Pulmonary artery endothelial cell (primary cell): Measurements from ENCODE around the gene PRKD1. TPM values are rescaled to one million over a fixed set of nuclear protein-coding genes. Genes with fewer than 3 reads are reported as not detected.
A peak's percentile ranks its signal among the peaks of the same experiment; 100 is the strongest.
"Not testable (repeated sequence)": the region's sequence is repeated elsewhere in the genome, so short reads cannot be mapped to it uniquely, and the experiment has no call there.

Experiments used
- DNase-seq: peaks from one replicate; pipeline ENCODE4 v3.0.0-alpha.2; 2011; ENCODE audit warnings: low read depth, low spot score
- total RNA-seq: library from RNA; depleted of rRNA; stranded (reverse); fragments of >200 nt; gene quantifications from 2 replicates; pipeline ENCODE4 v1.2.3, GENCODE V29; 2014

PRKD1 gene
- total RNA-seq, 1 donor from 2014 or later = 6.5 TPM

GRCh38 chr14:29743531-29743930, 184.1 kb downstream of the PRKD1 start:
- DNase-seq = no peak

- DNase-seq = peak; percentile 63
Measured at GRCh38 chr14:29741909-29742401, 185.7 kb downstream of the PRKD1 start.

GRCh38 chr14:29740491-29740890, 187.2 kb downstream of the PRKD1 start:
- DNase-seq = no peak

GRCh38 chr14:29738950-29739349, 188.7 kb downstream of the PRKD1 start:
- no peak for DNase-seq

GRCh38 chr14:29738056-29738455, 189.6 kb downstream of the PRKD1 start:
- DNase-seq = no peak

GRCh38 chr14:29735459-29735858, 192.2 kb downstream of the PRKD1 start:
- DNase-seq = no peak

- no peak for DNase-seq
Measured at GRCh38 chr14:29734732-29735131, 192.9 kb downstream of the PRKD1 start.

- DNase-seq = not testable (repeated sequence)
Measured at GRCh38 chr14:29726560-29727331, 200.9 kb downstream of the PRKD1 start.

- no peak for DNase-seq
Measured at GRCh38 chr14:29724991-29725390, 202.7 kb downstream of the PRKD1 start.

GRCh38 chr14:29722831-29723230, 204.8 kb downstream of the PRKD1 start:
- no peak for DNase-seq

GRCh38 chr14:29721586-29721985, 206.1 kb downstream of the PRKD1 start:
- no peak for DNase-seq

- no peak for DNase-seq
Measured at GRCh38 chr14:29717901-29718300, 209.7 kb downstream of the PRKD1 start.

- no peak for DNase-seq
Measured at GRCh38 chr14:29716150-29716549, 211.5 kb downstream of the PRKD1 start.

GRCh38 chr14:29712601-29713000, 215.0 kb downstream of the PRKD1 start:
- DNase-seq = no peak

GRCh38 chr14:29710015-29710414, 217.6 kb downstream of the PRKD1 start:
- no peak for DNase-seq

GRCh38 chr14:29709490-29709889, 218.2 kb downstream of the PRKD1 start:
- DNase-seq = no peak

- no peak for DNase-seq
Measured at GRCh38 chr14:29706700-29707099, 220.9 kb downstream of the PRKD1 start.

- no peak for DNase-seq
Measured at GRCh38 chr14:29705801-29706200, 221.8 kb downstream of the PRKD1 start.

GRCh38 chr14:29689597-29689996, 238.1 kb downstream of the PRKD1 start:
- DNase-seq = not testable (repeated sequence)

- no peak for DNase-seq
Measured at GRCh38 chr14:29687866-29688265, 239.8 kb downstream of the PRKD1 start.

- no peak for DNase-seq
Measured at GRCh38 chr14:29687071-29687765, 240.4 kb downstream of the PRKD1 start.

- DNase-seq = no peak
Measured at GRCh38 chr14:29684926-29685325, 242.7 kb downstream of the PRKD1 start.

- no peak for DNase-seq
Measured at GRCh38 chr14:29682789-29683188, 244.9 kb downstream of the PRKD1 start.
